Adrenal gland (tissue), 12 donors: ENCODE results near the gene FIGNL2. TPM values are rescaled to one million over a fixed set of nuclear protein-coding genes. Genes with fewer than 3 reads are reported as not detected.
A peak's percentile ranks its signal among the peaks of the same experiment; 100 is the strongest.

Experiments
- DNase-seq, 7 donors: peaks; one replicate each; pipeline ENCODE4 v3.0.0-alpha.2; 2019 to 2020
- H3K27ac ChIP-seq, 5 donors: fragments of 200-600 bp; sonication (generic) in 4 of 5; 1 replicate in 3 of 5; 2 replicates in 2 of 5; pipeline versions ENCODE4 v1.5.1 to v1.8.0; 2016 to 2020; ENCODE audit warnings: mild to moderate bottlenecking in 1 of 5
- H3K27me3 ChIP-seq: fragments of 200-600 bp; 2 replicates; pipeline ENCODE4 v1.8.0; 2021
- H3K36me3 ChIP-seq, 2 donors: fragments of 200-600 bp; replicated peaks in 1 of 2; 1 replicate in 1 of 2; 2 replicates in 1 of 2; pipeline versions ENCODE4 v1.5.1 to v1.8.0; 2018 to 2022
- H3K4me1 ChIP-seq, 2 donors: fragments of 200-600 bp; replicated peaks in 1 of 2; 1 replicate in 1 of 2; 2 replicates in 1 of 2; pipeline versions ENCODE4 v1.5.1 to v1.8.0; 2018 to 2021
- H3K4me3 ChIP-seq, 4 donors: fragments of 200-600 bp; sonication (generic) in 3 of 4; one replicate each; pipeline ENCODE4 v1.5.1; 2016 to 2018
- H3K9me3 ChIP-seq, 3 donors: fragments of 200-600 bp; sonication (generic) in 1 of 3; replicated peaks in 1 of 3; 1 replicate in 2 of 3; 2 replicates in 1 of 3; pipeline versions ENCODE4 v1.5.1 to v1.8.0; 2016 to 2021
- CTCF ChIP-seq, 6 experiments: fragments of 450-650 bp in 4 of 6; fragments of 200-600 bp in 2 of 6; sonication (generic) in 1 of 6; IDR thresholded peaks; 1 replicate in 5 of 6; 2 replicates in 1 of 6; pipeline versions ENCODE4 v1.5.1 to v1.8.0; 2016 to 2021; ENCODE audit warnings: antibody characterized with exemption in 6 of 6, mild to moderate bottlenecking in 2 of 6, moderate library complexity in 1 of 6
- POLR2A ChIP-seq, 2 donors: fragments of 450-650 bp; IDR thresholded peaks; one replicate each; pipeline ENCODE4 v1.6.1; 2017; ENCODE audit warnings: antibody characterized with exemption in 2 of 2, mild to moderate bottlenecking in 2 of 2, moderate library complexity in 1 of 2
- WGBS, 4 donors: extraction: QIAGEN DNeasy Blood & Tissue Kit in 2 of 4; methylation state at CpG; one replicate each; pipeline versions ENCODE4 v1.1.5 to v1.1.7; 2013 to 2017; 5-methylcytosine and 5-hydroxymethylcytosine counted together
- intact Hi-C, 2 donors: fragments of 100-400 bp; cut with DNase I; formaldehyde crosslinking; loops; one replicate each; pipeline versions ENCODE4 v1.14.1 to v1.15.0; 2022 to 2023
- polyA plus RNA-seq, 3 donors: library from polyadenylated mRNA; stranded (reverse); fragments of 200-250 nt in 2 of 3; fragments of 350-450 nt in 1 of 3; fragmentation: Illumina TruSeq in 1 of 3; extraction: RNeasy Lipid Tissue Mini Kit (QIAGEN cat#74804) in 1 of 3; gene quantifications; one replicate each; pipeline ENCODE4 v1.2.3, GENCODE V29; 2013 to 2014
- total RNA-seq, 9 donors: library from RNA; depleted of rRNA in 4 of 9; stranded (reverse); fragments of >200 nt in 4 of 9; fragments of 120-200 nt in 1 of 9; fragmentation: NEBNext Ultra II Directional in 1 of 9; extraction: Animal tissue kit (Norgen Biotek cat#: 25700) in 1 of 9; gene quantifications; one replicate each; pipeline versions ENCODE4 v1.1.0 to v1.2.4, GENCODE V29; 2013 to 2023
- donor health status: healthy with polysubstance abuse.
- donor health status: Bipolar disorder and iron deficiency.
- donor health status: DM: yes; HTN: yes; CAD: no.
- donor health status: DM: no; HTN: no; CAD: no.
- donor health status: DM: no; HTN: no; CAD: no.
- donor health status: DM: yes; HTN: yes; CAD: no.

Gene FIGNL2
- total and polyA plus RNA-seq, 12 donors, result 0.04 to 0.32 (median 0.25) TPM; not detected in 1

GRCh38 chr12:51871126-51871525 is 22.6 kb upstream of the FIGNL2 start:
- peak in 1 of 7 donors; percentile 41 for DNase-seq
- H3K27ac ChIP-seq, result no peak overlapping the region
- WGBS, 4 donors, result 41 to 78% (median 72%) methylated on average over 3 to 6 of the region's 6 CpGs
- no peak for TF ChIP-seq CTCF (IDR thresholded peaks at IDR 0.05)
- TF ChIP-seq POLR2A (IDR thresholded peaks at IDR 0.05), result no peak
- no peaks in the 10 kb centered on the region for H3K27me3 ChIP-seq
- peaks cover 6% of the 10 kb centered on the region in 2 donors for H3K4me1 ChIP-seq
- H3K36me3 ChIP-seq, result no peaks in the 10 kb centered on the region
- no peak overlapping the region for H3K4me3 ChIP-seq
- intact Hi-C loops, result loop anchor here in 1 of 2 donors (5.0 kb wide), 1 partner anchor 444 kb away; no protein-coding TSS in a partner anchor
- no peaks in the 10 kb centered on the region for H3K9me3 ChIP-seq

- H3K9me3 ChIP-seq, result no peaks in the 10 kb centered on the region
- TF ChIP-seq CTCF (IDR thresholded peaks at IDR 0.05), result no peak
- TF ChIP-seq POLR2A (IDR thresholded peaks at IDR 0.05), result no peak
- whole genome bisulfite sequencing, 4 donors, result 47 to 74% (median 62%) methylated on average over 4 of the region's 4 CpGs
- H3K4me1 ChIP-seq, result peaks cover 6% of the 10 kb centered on the region in 2 donors
- H3K36me3 ChIP-seq, result no peaks in the 10 kb centered on the region
- no peaks in the 10 kb centered on the region for H3K27me3 ChIP-seq
- no peak overlapping the region for H3K4me3 ChIP-seq
- H3K27ac ChIP-seq, result no peak overlapping the region
- intact Hi-C loops, result loop anchor here in 1 of 2 donors (5.0 kb wide), 1 partner anchor 443 kb away; no protein-coding TSS in a partner anchor
- DNase-seq, result no peak
Observed at GRCh38 chr12:51870504-51870903, 22.0 kb upstream of the FIGNL2 start.

GRCh38 chr12:51869931-51870330 is 21.4 kb upstream of the FIGNL2 start:
- Histone ChIP-seq H3K4me1 (peaks cover 6% of the 10 kb centered on the region in 2 donors), H3K27ac (no peak overlapping the region), H3K9me3 (no peaks in the 10 kb centered on the region), H3K4me3 (no peak overlapping the region), H3K27me3 (no peaks in the 10 kb centered on the region), H3K36me3 (no peaks in the 10 kb centered on the region)
- DNase-seq, result no peak
- intact Hi-C loops, result loop anchor here in 1 of 2 donors (5.0 kb wide), 1 partner anchor 443 kb away; no protein-coding TSS in a partner anchor
- TF ChIP-seq POLR2A (IDR thresholded peaks at IDR 0.05), result no peak
- no peak for TF ChIP-seq CTCF (IDR thresholded peaks at IDR 0.05)
- 72 to 80% (median 76%) methylated on average over 3 of the region's 3 CpGs for WGBS, 4 donors

GRCh38 chr12:51869496-51869865 is 21.0 kb upstream of the FIGNL2 start:
- Histone ChIP-seq H3K4me1 (peaks cover 6% of the 10 kb centered on the region in 2 donors), H3K9me3 (no peaks in the 10 kb centered on the region), H3K36me3 (no peaks in the 10 kb centered on the region), H3K4me3 (peak overlapping the region in 1 of 4 donors; percentile 59), H3K27me3 (peaks cover 2% of the 10 kb centered on the region), H3K27ac (no peak overlapping the region)
- no peak for DNase-seq
- TF ChIP-seq CTCF (IDR thresholded peaks at IDR 0.05) (no peak), POLR2A (IDR thresholded peaks at IDR 0.05) (no peak)
- 34 to 50% (median 35%) methylated on average over 3 to 20 of the region's 20 CpGs for WGBS, 4 donors
- intact Hi-C loops, result no loop called here
